Measurements from ENCODE around the gene PODXL2.
"Not testable (repeated sequence)": the region's sequence is repeated elsewhere in the genome, so short reads cannot be mapped to it uniquely, and the experiment has no call there.

PODXL2 gene

GRCh38 chr3:127628788-127629466, at the start of gene PODXL2:
TSS of gene PODXL2 (plus strand) at chr3:127629185. CDS start at chr3:127629220, 35 bp downstream.
- DNase-seq = peak; percentile 32

- no peak for DNase-seq
Observed at GRCh38 chr3:127580327-127581060, 48.5 kb upstream of the PODXL2 start.

- no peak for DNase-seq
Observed at GRCh38 chr3:127584734-127585133, 44.3 kb upstream of the PODXL2 start.

GRCh38 chr3:127585163-127585812, 43.7 kb upstream of the PODXL2 start:
- DNase-seq = no peak

- no peak for DNase-seq
Observed at GRCh38 chr3:127585813-127586413, 43.1 kb upstream of the PODXL2 start.

GRCh38 chr3:127587876-127588275, 41.1 kb upstream of the PODXL2 start:
- DNase-seq = no peak

GRCh38 chr3:127588806-127589577, 40.0 kb upstream of the PODXL2 start:
- no peak for DNase-seq

GRCh38 chr3:127589600-127590281, 39.2 kb upstream of the PODXL2 start:
- DNase-seq = no peak

GRCh38 chr3:127590282-127590592, 38.7 kb upstream of the PODXL2 start:
- peak; percentile 27 for DNase-seq

GRCh38 chr3:127590593-127591465, 38.2 kb upstream of the PODXL2 start, which contains the start of gene TPRA1:
TSS of gene TPRA1 (minus strand) at chr3:127590733. CDS start at chr3:127580146, 10,587 bp downstream.
- peak; percentile 92 for DNase-seq

- no peak for DNase-seq
Observed at GRCh38 chr3:127593178-127593577, 35.8 kb upstream of the PODXL2 start.

GRCh38 chr3:127595303-127595702, 33.7 kb upstream of the PODXL2 start:
- no peak for DNase-seq

- DNase-seq = no peak
Observed at GRCh38 chr3:127597020-127597771, 31.8 kb upstream of the PODXL2 start.

GRCh38 chr3:127598841-127599570, 30.0 kb upstream of the PODXL2 start:
- no peak for DNase-seq

- no peak for DNase-seq
Observed at GRCh38 chr3:127600749-127601456, 28.1 kb upstream of the PODXL2 start.

- DNase-seq = no peak
Observed at GRCh38 chr3:127604035-127604434, 24.9 kb upstream of the PODXL2 start.

- no peak for DNase-seq
Observed at GRCh38 chr3:127604546-127605165, 24.3 kb upstream of the PODXL2 start.

GRCh38 chr3:127605547-127605946, 23.4 kb upstream of the PODXL2 start:
- DNase-seq = not testable (repeated sequence)

All from CD4-positive, alpha-beta T cell treated with Interleukin-17A for 1 hour (primary cell).